Measurements from ENCODE around the gene CCAR1.

DNA sequence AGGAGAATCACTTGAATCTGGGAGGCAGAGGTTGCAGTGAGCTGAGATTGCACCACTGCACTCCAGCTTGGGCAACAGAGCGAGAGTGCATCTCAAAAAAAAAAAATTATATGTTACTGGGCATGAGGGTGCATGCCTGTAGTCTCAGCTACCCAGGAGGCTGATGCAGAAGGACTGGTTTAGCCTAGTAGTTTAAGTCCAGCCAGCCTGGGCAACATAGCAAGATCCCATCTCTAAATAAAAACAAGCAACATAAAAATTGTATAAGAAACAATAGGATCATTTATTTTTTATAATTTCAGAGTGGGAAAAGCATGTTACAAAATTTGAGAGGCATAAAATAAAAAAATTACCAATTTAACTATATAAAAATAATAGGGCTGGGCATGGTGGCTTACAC lies 15.5 kb upstream of the CCAR1 start:
- TF ChIP-seq, protein P1, sequence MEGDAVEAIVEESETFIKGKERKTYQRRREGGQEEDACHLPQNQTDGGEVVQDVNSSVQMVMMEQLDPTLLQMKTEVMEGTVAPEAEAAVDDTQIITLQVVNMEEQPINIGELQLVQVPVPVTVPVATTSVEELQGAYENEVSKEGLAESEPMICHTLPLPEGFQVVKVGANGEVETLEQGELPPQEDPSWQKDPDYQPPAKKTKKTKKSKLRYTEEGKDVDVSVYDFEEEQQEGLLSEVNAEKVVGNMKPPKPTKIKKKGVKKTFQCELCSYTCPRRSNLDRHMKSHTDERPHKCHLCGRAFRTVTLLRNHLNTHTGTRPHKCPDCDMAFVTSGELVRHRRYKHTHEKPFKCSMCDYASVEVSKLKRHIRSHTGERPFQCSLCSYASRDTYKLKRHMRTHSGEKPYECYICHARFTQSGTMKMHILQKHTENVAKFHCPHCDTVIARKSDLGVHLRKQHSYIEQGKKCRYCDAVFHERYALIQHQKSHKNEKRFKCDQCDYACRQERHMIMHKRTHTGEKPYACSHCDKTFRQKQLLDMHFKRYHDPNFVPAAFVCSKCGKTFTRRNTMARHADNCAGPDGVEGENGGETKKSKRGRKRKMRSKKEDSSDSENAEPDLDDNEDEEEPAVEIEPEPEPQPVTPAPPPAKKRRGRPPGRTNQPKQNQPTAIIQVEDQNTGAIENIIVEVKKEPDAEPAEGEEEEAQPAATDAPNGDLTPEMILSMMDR (IDR thresholded peaks at IDR 0.05; ENCODE audit: low read length), result no peak
- no peak for TF ChIP-seq EZH2phosphoT487 (IDR thresholded peaks at IDR 0.05; ENCODE audit: low read length)
- TF ChIP-seq EZH2 (optimal IDR thresholded peaks at IDR 0.05; ENCODE audit: low read depth, low read length), result no peak

All from MM.1S (cell line).